SK-N-SH treated with all-trans-retinoic acid at 6 μM for 48 hours (cell line): ENCODE results near the gene PLEKHM3.

ENCODE experiments used
- ATAC-seq: fragments of 200-7000 bp; cut with Tn5 transposase; 3 replicates; pipeline ENCODE4 v1.9.1; 2020; ENCODE audit warnings: mild to moderate bottlenecking, moderate library complexity
- BACH2 ChIP-seq: fragments of 250-450 bp; sonication (Bioruptor Pico); IDR thresholded peaks from 2 replicates; pipeline ENCODE4 v1.9.0; 2021; ENCODE audit warnings: mild to moderate bottlenecking, borderline replicate concordance
- CREB5 ChIP-seq: fragments of 250-450 bp; sonication (Bioruptor Pico); IDR thresholded peaks from 2 replicates; pipeline ENCODE4 v1.5.1; 2020; ENCODE audit warnings: low read depth, mild to moderate bottlenecking, moderate library complexity
- CSDC2 ChIP-seq: fragments of 250-450 bp; sonication (Bioruptor Pico); IDR thresholded peaks from 2 replicates; pipeline ENCODE4 v1.5.0; 2020; ENCODE audit warnings: mild to moderate bottlenecking, moderate library complexity
- CSRNP3 ChIP-seq: fragments of 250-450 bp; sonication (Bioruptor Pico); IDR thresholded peaks from 2 replicates; pipeline ENCODE4 v1.5.1; 2021; ENCODE audit warnings: mild to moderate bottlenecking, moderate library complexity
- ESRRG ChIP-seq: fragments of 250-450 bp; sonication (Bioruptor Pico); IDR thresholded peaks from 2 replicates; pipeline ENCODE4 v1.6.1; 2021; ENCODE audit warnings: mild to moderate bottlenecking
- OSR1 ChIP-seq: fragments of 250-450 bp; sonication (Bioruptor Pico); IDR thresholded peaks from 2 replicates; pipeline ENCODE4 v1.8.0; 2022; ENCODE audit warnings: moderate library complexity, mild to moderate bottlenecking, inconsistent platforms
- PATZ1 ChIP-seq: fragments of 250-450 bp; sonication (Bioruptor Pico); IDR thresholded peaks from 2 replicates; pipeline ENCODE4 v1.8.0; 2020; ENCODE audit warnings: mild to moderate bottlenecking, moderate library complexity, borderline replicate concordance
- POU6F1 ChIP-seq: fragments of 250-450 bp; sonication (Bioruptor Pico); IDR thresholded peaks from 2 replicates; pipeline ENCODE4 v1.8.0; 2021; ENCODE audit warnings: low read depth, mild to moderate bottlenecking, moderate library complexity, borderline replicate concordance
- PPARA ChIP-seq: fragments of 250-450 bp; sonication (Bioruptor Pico); IDR thresholded peaks from 2 replicates; pipeline ENCODE4 v1.5.0; 2020; ENCODE audit warnings: mild to moderate bottlenecking, borderline replicate concordance
- RARB ChIP-seq: fragments of 250-450 bp; sonication (Bioruptor Pico); IDR thresholded peaks from 2 replicates; pipeline ENCODE4 v1.8.0; 2021; ENCODE audit warnings: mild to moderate bottlenecking, moderate library complexity
- SNAI2 ChIP-seq: fragments of 250-450 bp; sonication (Bioruptor Pico); IDR thresholded peaks from 2 replicates; pipeline ENCODE4 v1.5.0; 2020; ENCODE audit warnings: mild to moderate bottlenecking, moderate library complexity
- TCF4 ChIP-seq: fragments of 250-450 bp; sonication (Bioruptor Pico); IDR thresholded peaks from 2 replicates; pipeline ENCODE4 v1.8.0; 2021; ENCODE audit warnings: mild to moderate bottlenecking, moderate library complexity, borderline replicate concordance
- TOX ChIP-seq: fragments of 250-450 bp; sonication (Bioruptor Pico); IDR thresholded peaks from 2 replicates; pipeline ENCODE4 v1.8.0; 2021; ENCODE audit warnings: mild to moderate bottlenecking, moderate library complexity, borderline replicate concordance
- TSHZ2 ChIP-seq: fragments of 250-450 bp; sonication (Bioruptor Pico); IDR thresholded peaks from 2 replicates; pipeline ENCODE4 v1.5.0; 2020; ENCODE audit warnings: mild to moderate bottlenecking, moderate library complexity
- ZC3H10 ChIP-seq: fragments of 250-450 bp; sonication (Bioruptor Pico); IDR thresholded peaks from 2 replicates; pipeline ENCODE4 v1.5.1; 2021; ENCODE audit warnings: mild to moderate bottlenecking, moderate library complexity
- ZNF565 ChIP-seq: fragments of 450-650 bp; formaldehyde crosslinking; conservative IDR thresholded peaks from 2 replicates; pipeline ENCODE4 v1.5.0; 2020; ENCODE audit warnings: low read depth, mild to moderate bottlenecking, moderate library complexity
- ZNF70 ChIP-seq: fragments of 450-650 bp; formaldehyde crosslinking; IDR thresholded peaks from 2 replicates; pipeline ENCODE4 v1.5.0; 2020; ENCODE audit warnings: mild to moderate bottlenecking, moderate library complexity
- ZNF8 ChIP-seq: fragments of 450-650 bp; formaldehyde crosslinking; IDR thresholded peaks from 2 replicates; pipeline ENCODE4 v1.5.0; 2020; ENCODE audit warnings: mild to moderate bottlenecking, moderate library complexity

Gene PLEKHM3

GRCh38 chr2:207840101-207840500, 185.2 kb downstream of the PLEKHM3 start:
- TF ChIP-seq PPARA (CRISPR knock-in tag) (no peak), CSDC2 (CRISPR knock-in tag) (no peak), POU6F1 (CRISPR knock-in tag) (no peak), SNAI2 (no peak), ESRRG (CRISPR knock-in tag) (no peak), ZC3H10 (CRISPR knock-in tag) (no peak), ZNF565 (CRISPR knock-in tag) (no peak), TCF4 (CRISPR knock-in tag) (no peak), PATZ1 (CRISPR knock-in tag) (no peak)
- no peak for ATAC-seq

GRCh38 chr2:207839575-207839974, 185.8 kb downstream of the PLEKHM3 start:
- TF ChIP-seq ZNF8 (no peak), CSRNP3 (no peak), RARB (CRISPR knock-in tag) (no peak), ZNF70 (CRISPR knock-in tag) (no peak), OSR1 (CRISPR knock-in tag) (no peak), BACH2 (no peak), PPARA (CRISPR knock-in tag) (no peak), TOX (CRISPR knock-in tag) (no peak), ZNF565 (CRISPR knock-in tag) (no peak), ZC3H10 (CRISPR knock-in tag) (no peak)
- ATAC-seq, result no peak

- no peak for ATAC-seq
- TF ChIP-seq TSHZ2 (CRISPR knock-in tag), result no peak
- TF ChIP-seq CSDC2 (CRISPR knock-in tag), result no peak
- no peak for TF ChIP-seq RARB (CRISPR knock-in tag)
- no peak for TF ChIP-seq CREB5 (CRISPR knock-in tag)
- no peak for TF ChIP-seq ZC3H10 (CRISPR knock-in tag)
- no peak for TF ChIP-seq POU6F1 (CRISPR knock-in tag)
- TF ChIP-seq, all 23 proteins: peak for 0
Measured at GRCh38 chr2:207839028-207839427, 186.3 kb downstream of the PLEKHM3 start.
